Measurements from ENCODE around the gene NOL7. TPM values are rescaled to one million over a fixed set of nuclear protein-coding genes. Genes with fewer than 3 reads are reported as not detected.
A peak's percentile ranks its signal among the peaks of the same experiment; 100 is the strongest.

NOL7 gene
- total and polyA plus RNA-seq, 9 of the 15 experiments (the other 6 are each of a cell fraction or from before 2014, with no cell fraction given), result 19.4 to 235 (median 157) TPM

DNA sequence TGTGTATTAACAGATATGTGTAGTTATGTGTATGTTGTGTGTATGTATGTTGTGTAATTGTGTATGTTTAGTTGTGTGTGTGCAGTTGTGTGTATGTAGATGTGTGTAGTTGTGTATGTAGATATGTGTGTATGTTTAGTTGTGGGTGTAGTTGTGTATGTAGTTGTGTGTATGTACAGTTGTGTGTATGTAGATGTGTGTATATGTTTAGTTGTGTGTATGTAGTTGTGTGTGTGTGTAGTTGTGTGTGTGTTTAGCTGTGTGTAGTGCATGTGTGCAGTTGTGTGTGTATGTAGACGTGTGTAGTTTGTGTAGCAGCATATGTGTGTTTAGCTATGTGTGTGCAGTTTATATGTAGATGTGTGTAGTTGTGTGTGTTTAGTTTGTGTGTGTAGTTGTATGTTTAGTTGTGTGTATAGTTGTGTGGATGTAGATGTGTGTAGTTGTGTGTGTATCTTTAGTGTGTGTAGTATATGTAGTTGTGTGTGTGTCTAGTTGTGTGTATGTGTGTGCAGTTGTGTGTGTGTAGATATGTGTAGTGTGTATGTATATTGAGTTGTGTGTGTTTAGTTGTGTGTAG lies 24.5 kb upstream of the NOL7 start (continued):
- TF ChIP-seq ZBTB40 (IDR thresholded peaks at IDR 0.05) (no peak), ZBTB40 (CRISPR knock-in tag; IDR thresholded peaks at IDR 0.05) (0 out of 2 replicates have a peak, but pooled peaks have one; percentile 42), NCOA4 (IDR thresholded peaks at IDR 0.05; ENCODE audit: partially characterized antibody) (peak; percentile 36), ZZZ3 (IDR thresholded peaks at IDR 0.05) (peak; percentile 12; the same call in 1 of the 2 replicates), C11orf30 (IDR thresholded peaks at IDR 0.05; ENCODE audit: low read depth) (0 out of 2 replicates have a peak, but pooled peaks have one; percentile 8), SUPT5H (IDR thresholded peaks at IDR 0.05) (peak; percentile 52), TSC22D4 (tag; IDR thresholded peaks at IDR 0.05) (0 out of 2 replicates have a peak, but pooled peaks have one; percentile 50), MAX (CRISPR knock-in tag; IDR thresholded peaks at IDR 0.05) (no peak), NR2C2 (CRISPR knock-in tag; IDR thresholded peaks at IDR 0.05) (0 out of 2 replicates have a peak, but pooled peaks have one; percentile 21), NR2C2 (tag; IDR thresholded peaks at IDR 0.05) (no peak), THRAP3 (IDR thresholded peaks at IDR 0.05; ENCODE audit: borderline replicate concordance) (peak; percentile 93; the same call in 1 of the 2 replicates), MCM7 (IDR thresholded peaks at IDR 0.05) (0 out of 4 replicates have a peak, but pooled peaks of 1 of the 2 experiments have one; percentile 15), NCOA2 (IDR thresholded peaks at IDR 0.05; ENCODE audit: partially characterized antibody in 2 of 2) (peak in 1 of 2 experiments; percentile 41)
- TF ChIP-seq, protein P1, sequence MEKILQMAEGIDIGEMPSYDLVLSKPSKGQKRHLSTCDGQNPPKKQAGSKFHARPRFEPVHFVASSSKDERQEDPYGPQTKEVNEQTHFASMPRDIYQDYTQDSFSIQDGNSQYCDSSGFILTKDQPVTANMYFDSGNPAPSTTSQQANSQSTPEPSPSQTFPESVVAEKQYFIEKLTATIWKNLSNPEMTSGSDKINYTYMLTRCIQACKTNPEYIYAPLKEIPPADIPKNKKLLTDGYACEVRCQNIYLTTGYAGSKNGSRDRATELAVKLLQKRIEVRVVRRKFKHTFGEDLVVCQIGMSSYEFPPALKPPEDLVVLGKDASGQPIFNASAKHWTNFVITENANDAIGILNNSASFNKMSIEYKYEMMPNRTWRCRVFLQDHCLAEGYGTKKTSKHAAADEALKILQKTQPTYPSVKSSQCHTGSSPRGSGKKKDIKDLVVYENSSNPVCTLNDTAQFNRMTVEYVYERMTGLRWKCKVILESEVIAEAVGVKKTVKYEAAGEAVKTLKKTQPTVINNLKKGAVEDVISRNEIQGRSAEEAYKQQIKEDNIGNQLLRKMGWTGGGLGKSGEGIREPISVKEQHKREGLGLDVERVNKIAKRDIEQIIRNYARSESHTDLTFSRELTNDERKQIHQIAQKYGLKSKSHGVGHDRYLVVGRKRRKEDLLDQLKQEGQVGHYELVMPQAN (IDR thresholded peaks at IDR 0.05; ENCODE audit: borderline replicate concordance), result peak; percentile 78; the same call in 1 of the 2 replicates
